GM21423 (cell line): ENCODE data around the gene LAMA2.

Experiments used
- ATAC-seq: cut with Tn5 transposase; IDR thresholded peaks from one replicate; pipeline ENCODE4 v1.9.1; 2021; ENCODE audit warnings: mild to moderate bottlenecking, moderate library complexity; ENCODE audit not compliant: unreplicated experiment

Gene LAMA2

DNA sequence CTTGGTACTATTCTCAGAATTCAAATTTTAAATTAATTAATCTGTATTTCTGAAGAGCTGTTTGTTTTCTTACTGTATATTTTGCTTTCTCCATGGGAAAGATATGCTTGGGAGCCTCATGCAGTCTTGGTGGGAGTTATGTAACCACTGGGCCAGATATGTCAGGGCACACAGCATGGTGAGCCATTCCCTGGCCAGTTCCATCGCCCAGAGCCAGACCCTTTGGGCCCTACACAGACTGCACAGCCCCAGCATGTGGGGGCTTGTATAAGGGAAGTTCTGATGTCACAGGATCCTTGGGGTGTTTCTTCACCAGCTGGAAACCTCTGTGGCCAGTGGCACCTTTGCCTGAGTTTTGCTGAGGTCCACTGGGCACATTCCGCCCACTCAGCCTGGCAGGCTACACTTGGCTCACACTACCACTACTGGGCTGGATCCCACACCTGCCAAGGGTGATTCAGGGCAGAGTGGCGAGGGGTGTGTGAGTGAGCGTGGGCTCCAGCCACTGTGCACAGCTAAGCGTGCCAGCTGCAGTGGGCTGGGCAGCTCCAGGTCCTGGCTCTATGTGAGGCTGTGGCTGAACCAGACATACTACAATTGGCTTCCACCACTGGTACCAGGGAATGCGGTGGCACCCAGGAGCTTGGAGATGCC lies 533.5 kb downstream of the LAMA2 start:
- no peak for ATAC-seq

DNA sequence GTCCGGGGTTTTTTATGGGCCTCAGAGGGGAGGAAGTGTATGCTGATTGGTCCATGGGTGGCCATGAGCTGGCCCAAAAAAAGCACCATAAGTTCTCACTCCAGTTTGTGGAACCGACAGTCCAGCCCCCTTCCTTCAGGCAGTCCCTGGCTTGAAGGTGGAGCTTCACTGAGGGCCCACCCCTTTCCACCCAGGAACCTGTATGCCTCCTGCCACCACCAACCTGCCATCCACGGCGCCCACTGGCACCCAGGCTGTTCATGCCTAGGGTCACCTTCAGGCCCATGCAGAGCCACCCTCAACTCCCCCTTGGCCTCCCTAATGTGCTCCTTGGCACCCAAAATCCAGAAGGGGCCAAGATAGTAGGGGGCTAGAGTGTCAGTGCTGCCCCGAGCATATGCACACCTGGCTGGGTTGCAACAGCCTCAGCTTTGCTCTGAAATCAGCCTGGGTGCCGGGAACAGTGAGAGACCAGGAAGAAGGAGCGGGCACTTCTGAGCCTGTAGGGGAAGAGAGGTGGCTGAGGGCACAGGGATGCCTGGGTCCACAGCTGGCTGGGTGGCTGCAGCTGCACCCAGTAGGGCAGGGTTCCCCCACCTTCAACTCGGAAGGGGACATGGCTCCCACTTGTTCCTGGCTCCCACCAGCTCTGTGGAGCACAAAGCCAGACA lies 534.6 kb downstream of the LAMA2 start:
- ATAC-seq, result no peak

- ATAC-seq, result no peak
Observed at GRCh38 chr6:129419324-129419723, 536.4 kb downstream of the LAMA2 start.

- ATAC-seq, result no peak
Observed at GRCh38 chr6:129426343-129426742, 543.4 kb downstream of the LAMA2 start.

DNA sequence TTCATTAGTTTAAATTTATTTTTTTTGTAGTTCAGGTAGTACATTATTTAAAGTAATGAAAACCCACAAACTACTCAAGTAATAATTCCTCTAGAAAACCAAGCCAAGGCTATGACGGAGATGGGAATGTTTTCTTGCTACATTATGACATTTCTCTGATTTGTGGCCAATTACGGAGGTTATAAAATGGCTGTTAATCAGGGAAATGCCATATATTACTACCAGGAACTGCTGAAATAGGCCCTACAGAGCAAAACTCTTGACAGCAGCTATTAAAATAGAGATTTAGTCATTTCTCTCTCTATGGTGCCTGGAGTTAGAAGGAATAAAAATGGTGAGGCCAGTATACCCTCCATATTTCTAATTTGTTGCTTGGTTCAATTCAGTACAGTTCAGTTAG lies 547.0 kb downstream of the LAMA2 start:
- no peak for ATAC-seq

- no peak for ATAC-seq
Observed at GRCh38 chr6:129432738-129433137, 549.8 kb downstream of the LAMA2 start.

- no peak for ATAC-seq
Observed at GRCh38 chr6:129434091-129434490, 551.2 kb downstream of the LAMA2 start.

- no peak for ATAC-seq
Observed at GRCh38 chr6:129440691-129441090, 557.8 kb downstream of the LAMA2 start.

DNA sequence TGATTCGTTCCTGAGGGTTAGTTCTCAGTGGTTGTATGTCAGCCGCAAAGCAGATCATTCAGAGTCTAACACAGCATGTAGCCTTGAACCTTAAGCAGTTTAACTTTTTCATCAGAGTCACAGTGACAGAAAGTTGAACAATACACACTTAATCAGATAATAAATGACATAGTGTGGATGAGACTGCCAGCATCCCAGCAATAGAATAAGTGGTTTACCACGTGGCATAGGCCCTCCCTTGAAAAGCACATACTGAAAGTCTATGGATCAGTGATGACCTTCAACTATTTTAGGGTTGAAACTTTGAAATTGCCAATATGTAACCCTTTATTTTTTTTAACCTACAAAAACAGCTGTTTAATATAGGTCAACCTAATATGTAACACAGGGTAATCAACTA lies 561.7 kb downstream of the LAMA2 start:
- ATAC-seq, result no peak

GRCh38 chr6:129446272-129447197 lies 563.6 kb downstream of the LAMA2 start:
- ATAC-seq, result no peak

- no peak for ATAC-seq
Observed at GRCh38 chr6:129447198-129447565, 564.2 kb downstream of the LAMA2 start.

DNA sequence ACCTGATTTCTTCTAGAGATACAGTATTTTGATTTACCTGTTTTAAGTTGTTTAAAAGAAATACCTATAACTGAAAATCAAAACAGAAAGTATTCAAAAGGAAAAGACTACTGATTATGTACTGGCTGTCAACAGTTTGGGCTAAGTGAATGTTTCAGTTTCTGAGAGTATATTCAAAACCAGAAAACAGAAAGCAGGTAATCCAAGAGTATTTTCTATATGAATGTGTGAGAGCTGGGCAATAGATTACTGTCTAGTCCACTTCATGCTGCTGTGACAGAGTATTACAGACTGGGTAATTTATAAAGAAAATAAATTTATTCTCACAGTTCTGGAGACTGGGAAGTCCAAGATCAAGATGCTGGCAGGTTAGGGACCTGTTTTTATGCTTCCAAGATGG lies 566.0 kb downstream of the LAMA2 start:
- peak; percentile 100 for ATAC-seq

GRCh38 chr6:129451187-129451586 lies 568.2 kb downstream of the LAMA2 start:
- ATAC-seq, result no peak

DNA sequence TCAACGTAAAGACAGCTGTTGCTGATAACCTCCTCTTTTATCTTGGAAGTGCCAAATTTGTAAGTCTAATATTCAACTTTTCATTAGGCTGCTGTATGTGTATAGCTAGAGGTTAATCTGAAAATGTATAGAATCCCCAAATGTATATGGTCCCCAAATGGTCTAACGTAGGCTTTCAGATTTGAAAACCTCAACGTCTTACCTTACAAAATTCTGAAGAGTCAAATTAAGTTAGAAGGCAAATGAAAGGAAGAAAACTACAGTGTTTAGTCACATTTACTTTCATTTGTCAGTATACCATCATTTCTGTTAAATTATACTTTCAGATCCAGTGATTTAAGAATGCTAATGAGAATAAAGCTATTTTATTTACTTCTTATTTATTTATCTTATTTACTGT lies 570.1 kb downstream of the LAMA2 start:
- ATAC-seq, result no peak

DNA sequence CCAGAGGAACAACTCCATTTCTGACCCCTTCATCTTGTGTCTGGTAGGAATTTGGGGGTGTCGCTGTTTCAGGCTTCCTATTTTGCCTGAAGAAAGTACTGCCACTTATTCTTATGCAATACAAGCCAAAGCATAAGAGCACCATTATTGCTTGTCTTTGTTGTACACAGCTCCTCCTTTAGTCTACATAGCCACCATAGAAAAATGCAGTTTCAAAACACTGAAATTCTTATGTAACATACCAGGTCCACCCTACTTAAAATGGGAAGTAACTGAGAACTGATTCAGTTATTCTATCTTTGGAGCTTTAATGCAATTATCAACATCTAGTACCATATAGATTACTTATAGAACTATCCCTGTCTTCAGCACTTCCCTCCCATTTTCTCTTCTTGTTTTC lies 571.5 kb downstream of the LAMA2 start:
- ATAC-seq, result no peak

DNA sequence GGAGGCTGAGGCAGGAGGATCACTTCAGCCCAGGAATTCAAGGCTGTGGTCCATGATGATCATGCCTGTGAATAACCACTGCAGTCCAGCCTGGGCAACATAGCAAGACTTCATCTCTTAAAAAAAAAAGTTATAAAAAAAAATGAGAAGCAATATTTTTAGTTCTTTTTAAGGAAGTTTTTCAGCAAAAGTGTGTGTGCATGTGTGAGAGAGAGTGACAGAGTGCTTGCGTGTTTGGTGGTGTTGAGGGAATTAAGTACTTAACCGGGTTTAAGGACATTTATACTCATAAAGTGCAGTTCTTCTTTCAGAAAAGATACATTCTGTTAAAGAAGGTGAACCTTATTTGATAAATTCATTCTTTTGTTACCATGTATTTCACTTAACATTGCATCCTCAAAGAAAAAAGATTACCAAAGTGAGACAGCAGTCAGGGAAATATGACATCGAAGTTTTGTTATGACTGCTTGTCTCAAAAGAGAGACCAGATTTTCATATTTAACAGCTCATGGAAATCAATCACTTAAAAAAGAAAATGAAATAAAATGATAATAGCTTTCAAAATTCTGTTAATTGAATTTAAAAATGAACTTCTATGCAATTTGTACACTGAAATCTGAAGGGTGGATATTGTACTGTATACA lies 572.3 kb downstream of the LAMA2 start:
- ATAC-seq, result no peak

GRCh38 chr6:129460221-129460620 lies 577.3 kb downstream of the LAMA2 start:
- ATAC-seq, result no peak

GRCh38 chr6:129469070-129469662 lies 586.2 kb downstream of the LAMA2 start:
- ATAC-seq, result no peak

DNA sequence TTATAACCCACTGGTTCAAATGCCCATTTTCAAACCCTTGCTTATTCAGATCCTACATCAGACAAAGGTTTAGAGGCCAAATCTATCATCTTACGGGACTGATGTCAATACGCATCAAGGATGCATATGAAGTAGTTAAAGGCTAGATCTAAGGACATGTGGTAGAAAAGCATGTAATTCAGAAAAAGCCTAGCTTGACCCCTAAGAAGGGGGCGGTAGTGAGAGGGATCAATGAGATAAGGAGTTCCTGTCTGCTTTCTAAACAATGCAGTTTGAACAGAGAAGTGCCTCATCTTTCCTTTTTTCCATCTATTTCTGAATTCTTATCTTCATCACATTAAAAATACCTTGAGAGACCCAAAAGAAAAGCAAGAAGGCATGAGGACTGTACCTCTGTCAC lies 589.3 kb downstream of the LAMA2 start:
- ATAC-seq, result no peak

GRCh38 chr6:129473546-129473945 lies 590.6 kb downstream of the LAMA2 start:
- ATAC-seq, result no peak
